HFF-Myc (cell line): ENCODE measurements around the gene ATN1.

Source experiments
- DNase-seq: peaks from one replicate; pipeline ENCODE4 v3.0.0-alpha.2; 2011; ENCODE audit warnings: low read depth; ENCODE audit errors: extremely low read depth
- H3K4me3 ChIP-seq: replicated peaks from 2 replicates; pipeline ENCODE4 v1.5.1; 2011; ENCODE audit warnings: low read depth, mild to moderate bottlenecking, control low read depth, low read length
- CTCF ChIP-seq: IDR thresholded peaks from 2 replicates; pipeline ENCODE4 v1.5.1; 2012; ENCODE audit warnings: mild to moderate bottlenecking, low read depth, low read length, control low read depth; ENCODE audit errors: missing control alignments

ATN1 gene

GRCh38 chr12:6952863-6953441, 25.2 kb downstream of the ATN1 start:
- H3K4me3 ChIP-seq: no peak overlapping the region
- no peak for DNase-seq
- TF ChIP-seq CTCF: no peak

- no peak for TF ChIP-seq CTCF
- no peak overlapping the region for H3K4me3 ChIP-seq
- DNase-seq: no peak
Observed at GRCh38 chr12:6953442-6954315, 25.9 kb downstream of the ATN1 start.

GRCh38 chr12:6954316-6955107, 26.8 kb downstream of the ATN1 start:
- DNase-seq: no peak
- TF ChIP-seq CTCF: no peak
- H3K4me3 ChIP-seq: no peak overlapping the region

GRCh38 chr12:6955108-6956020, 27.6 kb downstream of the ATN1 start:
- DNase-seq: no peak
- TF ChIP-seq CTCF: no peak
- no peak overlapping the region for H3K4me3 ChIP-seq

- DNase-seq: no peak
- H3K4me3 ChIP-seq: no peak overlapping the region
- no peak for TF ChIP-seq CTCF
Observed at GRCh38 chr12:6956021-6956727, 28.4 kb downstream of the ATN1 start.
